GM18517 (cell line): Measurements from ENCODE around the gene ANGPTL2.

Experiments used
- ATAC-seq: cut with Tn5 transposase; IDR thresholded peaks from one replicate; pipeline ENCODE4 v1.9.1; 2021; ENCODE audit warnings: mild to moderate bottlenecking, moderate library complexity; ENCODE audit not compliant: unreplicated experiment

The ANGPTL2 gene

GRCh38 chr9:127121628-127122175, 733 bp downstream of the ANGPTL2 start:
- ATAC-seq = no peak

GRCh38 chr9:127119320-127119709, 3.1 kb downstream of the ANGPTL2 start:
- no peak for ATAC-seq

GRCh38 chr9:127118597-127119319, 3.7 kb downstream of the ANGPTL2 start:
- ATAC-seq = no peak

DNA sequence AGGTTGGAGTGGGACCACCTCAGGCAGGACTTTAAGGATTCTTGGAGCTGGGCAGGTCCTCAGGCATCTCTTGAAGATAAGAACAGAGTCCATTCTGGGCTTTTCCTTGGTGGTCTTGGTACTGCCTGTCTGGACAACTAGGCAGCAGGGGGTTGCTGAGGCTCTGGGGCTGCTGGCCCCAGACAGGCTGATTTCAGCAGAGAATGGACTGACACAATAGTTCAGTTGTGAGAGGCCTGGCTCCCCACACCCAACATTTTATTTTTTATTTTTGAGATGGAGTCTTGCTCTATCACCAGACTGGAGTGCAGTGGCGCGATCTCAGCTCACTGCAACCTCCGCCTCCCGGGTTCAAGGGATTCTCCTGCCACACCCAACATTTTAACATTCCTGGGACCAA, 4.6 kb downstream of the ANGPTL2 start:
- no peak for ATAC-seq

GRCh38 chr9:127116957-127117356, 5.5 kb downstream of the ANGPTL2 start:
- no peak for ATAC-seq

GRCh38 chr9:127116088-127116726, 6.2 kb downstream of the ANGPTL2 start:
- ATAC-seq = no peak

- no peak for ATAC-seq
Measured at GRCh38 chr9:127114606-127115005, 7.8 kb downstream of the ANGPTL2 start.

DNA sequence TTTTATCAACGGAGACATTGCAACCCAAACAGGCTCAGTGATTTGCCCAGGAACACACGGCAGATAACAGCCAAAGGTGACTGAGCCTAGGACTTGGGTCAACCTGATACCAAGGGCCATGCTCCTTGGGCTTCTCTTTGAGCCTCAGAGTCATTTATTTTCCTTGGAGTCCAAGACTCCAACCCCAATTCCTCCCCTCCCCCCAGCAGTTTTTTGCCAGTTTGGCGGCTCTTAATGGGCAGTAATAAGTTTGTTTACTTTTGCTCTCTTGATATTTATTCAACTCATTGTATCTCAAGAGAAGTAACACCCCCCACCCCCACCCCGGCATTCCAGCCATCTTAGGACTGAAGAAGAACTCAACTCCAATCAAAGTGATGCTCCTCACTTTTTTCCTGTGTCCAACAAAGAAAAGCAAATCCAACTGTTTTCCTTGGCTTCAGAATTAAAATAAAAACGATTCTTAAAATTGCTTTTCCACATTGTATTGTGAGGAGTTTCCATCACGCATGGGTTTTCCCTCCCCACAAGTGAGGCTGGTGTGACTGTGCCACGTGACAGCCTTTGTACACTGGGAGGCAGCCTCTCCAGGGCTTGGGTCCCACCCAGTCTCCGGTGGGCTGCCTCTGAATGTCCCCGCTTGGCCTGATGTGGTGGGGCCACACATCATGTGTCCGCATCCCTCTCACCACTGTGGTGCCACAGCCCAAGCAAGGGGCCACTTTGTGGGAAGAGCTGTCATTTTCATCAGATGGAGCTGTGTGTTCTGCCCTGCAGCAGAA, 9.1 kb downstream of the ANGPTL2 start:
- no peak for ATAC-seq

DNA sequence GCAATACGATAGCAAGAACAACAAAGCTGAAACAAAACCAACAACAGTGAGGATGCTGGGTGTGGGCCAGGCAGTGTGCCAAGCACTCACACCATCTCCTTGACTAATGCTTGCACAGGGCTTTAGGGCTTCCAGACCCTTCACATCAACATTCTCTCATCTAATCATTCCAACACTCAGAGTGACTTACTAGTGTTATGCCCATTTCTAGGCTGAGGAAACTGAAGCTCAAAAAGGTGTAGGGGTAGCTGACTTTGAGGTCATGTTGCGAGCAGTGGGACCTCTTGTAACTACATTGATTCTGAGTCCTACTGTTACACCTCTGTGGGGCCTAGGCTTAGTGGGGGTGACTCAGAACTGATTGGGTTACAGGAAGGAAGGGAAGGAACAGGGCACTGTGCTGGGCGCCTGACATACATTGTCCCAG, 9.7 kb downstream of the ANGPTL2 start:
- no peak for ATAC-seq

DNA sequence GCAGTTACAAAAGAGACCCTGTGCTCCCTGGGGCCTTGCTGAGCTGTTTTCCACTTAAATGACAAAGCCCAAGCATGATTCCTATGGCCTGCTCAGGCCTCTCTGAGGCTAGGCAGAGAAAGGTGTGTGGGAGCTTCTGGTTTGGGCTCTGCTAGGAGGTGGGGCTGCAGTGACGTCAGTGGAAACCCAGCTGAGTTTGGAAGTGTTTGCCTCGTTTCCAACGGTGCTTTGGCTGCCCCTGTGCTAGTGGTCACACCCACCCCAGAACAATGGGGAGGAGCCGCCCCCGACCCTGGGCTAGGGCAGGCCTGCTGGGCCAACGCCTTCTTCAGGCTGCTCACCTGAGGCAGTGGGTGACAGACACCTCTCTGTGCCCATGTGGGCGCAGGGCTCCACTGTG, 10.4 kb downstream of the ANGPTL2 start:
- no peak for ATAC-seq

DNA sequence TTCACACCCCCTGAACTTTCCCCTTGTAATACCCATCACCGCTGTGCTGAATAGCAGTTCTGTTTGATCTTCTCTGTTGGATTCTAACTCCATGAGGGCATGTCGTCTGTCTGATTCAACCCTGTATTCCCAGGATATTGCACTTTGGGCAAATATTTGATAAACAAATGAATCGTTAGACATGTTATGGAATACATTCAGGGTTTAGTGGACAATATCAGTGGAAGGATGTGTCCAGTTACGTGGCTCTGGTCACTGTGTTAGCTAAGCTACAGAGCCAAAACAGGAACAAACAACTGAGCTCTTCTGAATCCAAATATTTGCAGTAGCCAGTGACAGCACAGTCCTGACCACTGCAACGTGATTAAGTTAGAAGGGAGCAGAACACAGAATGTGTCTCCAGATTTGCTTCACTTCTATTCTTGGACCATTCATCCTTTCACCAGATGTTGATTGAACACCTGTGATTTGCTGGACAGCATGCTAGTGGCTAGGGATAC, 13.2 kb downstream of the ANGPTL2 start:
- ATAC-seq = no peak

DNA sequence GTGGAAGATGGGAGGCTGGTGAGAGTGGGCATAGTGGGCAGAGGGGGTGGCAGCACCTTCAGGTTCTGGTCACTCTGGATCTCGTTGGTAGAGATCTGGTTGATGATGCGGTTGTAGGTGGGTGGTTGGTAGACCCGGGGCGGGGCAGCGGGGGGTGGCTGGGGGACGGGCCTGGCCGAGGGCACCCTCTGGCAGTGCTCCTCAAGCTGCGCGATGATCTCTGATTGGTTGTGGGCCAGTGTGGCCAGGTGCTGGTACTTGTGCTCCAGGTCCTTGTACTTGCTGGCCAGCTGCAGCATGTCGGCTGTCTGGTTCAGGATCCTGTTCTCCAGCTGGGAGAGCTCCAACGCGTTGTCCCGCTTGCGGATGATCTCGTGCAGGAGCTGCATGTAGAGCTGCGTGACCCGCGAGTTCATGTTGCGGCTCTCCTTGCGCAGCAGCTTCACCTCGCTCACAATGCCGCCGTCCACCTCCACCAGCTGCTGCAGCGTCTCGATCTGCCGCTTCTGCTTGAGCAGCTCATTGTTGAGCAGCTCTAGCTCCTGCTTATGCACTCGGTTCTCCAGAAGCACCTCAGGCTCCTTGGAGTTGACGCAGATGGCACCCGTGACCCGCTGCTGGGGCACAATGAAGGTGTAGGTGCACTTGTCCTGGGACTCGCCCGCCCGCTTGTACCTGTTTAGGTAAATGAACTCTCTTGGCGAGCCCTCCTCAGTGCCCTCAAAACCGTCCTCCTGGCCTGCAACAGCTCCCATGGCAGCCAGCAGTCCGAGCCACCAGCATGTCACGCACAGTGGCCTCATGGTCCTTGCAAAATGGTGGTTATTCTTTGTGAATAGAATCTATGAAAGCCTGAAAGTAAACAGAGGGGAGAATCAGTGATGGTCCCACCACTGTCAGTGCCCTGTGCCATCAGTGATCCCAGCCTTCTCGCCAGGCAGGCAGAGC, 14.2 kb downstream of the ANGPTL2 start:
- ATAC-seq = no peak

- ATAC-seq = no peak
Measured at GRCh38 chr9:127107171-127107928, 15.1 kb downstream of the ANGPTL2 start.

DNA sequence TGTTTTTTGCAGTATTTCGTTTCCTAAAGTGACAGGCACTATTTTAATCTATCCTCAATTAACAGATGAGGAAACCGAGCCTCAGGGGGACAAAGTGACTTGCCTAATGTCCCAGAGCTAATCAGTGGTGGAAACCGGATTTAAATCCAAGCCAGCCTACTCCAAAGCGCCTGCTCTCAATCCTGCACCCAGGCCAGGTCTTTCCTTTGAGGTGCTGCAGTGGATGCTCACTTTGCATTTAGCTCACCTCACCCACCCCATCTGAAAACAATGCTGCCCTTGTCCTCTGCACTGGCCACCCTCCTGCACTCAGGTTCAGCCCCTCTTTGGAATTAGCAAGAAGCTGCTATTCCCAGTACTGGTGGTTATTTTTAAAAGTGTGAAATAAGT, 16.0 kb downstream of the ANGPTL2 start:
- no peak for ATAC-seq

DNA sequence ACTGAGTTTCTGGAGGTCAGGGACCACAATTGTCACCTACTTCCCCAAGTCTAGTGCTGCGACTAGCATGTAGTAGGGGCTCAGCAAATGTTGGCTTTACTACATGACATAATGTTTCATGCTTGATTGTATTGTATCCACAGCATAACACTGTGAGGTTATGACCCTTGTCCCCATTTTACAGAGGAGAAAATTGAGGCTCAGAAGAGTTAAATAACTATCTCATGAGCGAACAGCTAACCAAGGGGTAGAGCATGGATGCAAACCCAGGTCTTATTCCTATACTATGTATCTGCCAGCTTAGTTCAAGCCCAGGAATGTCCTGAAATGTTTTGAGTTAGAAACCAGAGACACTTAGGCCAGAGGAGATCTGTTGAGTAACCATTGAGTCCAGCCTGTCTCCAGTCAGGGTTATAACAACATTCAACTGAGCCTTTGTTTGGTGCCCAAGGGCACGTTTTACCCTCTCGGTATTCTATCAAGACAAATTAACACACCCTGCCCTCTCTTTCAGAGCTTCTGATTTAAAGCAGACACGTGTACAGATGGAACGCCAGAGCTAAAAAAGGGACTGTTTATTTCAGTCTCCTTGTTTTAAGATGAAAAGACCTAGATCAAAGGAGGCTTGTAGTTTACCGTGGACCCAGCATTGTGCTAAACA, 16.5 kb downstream of the ANGPTL2 start:
- no peak for ATAC-seq

DNA sequence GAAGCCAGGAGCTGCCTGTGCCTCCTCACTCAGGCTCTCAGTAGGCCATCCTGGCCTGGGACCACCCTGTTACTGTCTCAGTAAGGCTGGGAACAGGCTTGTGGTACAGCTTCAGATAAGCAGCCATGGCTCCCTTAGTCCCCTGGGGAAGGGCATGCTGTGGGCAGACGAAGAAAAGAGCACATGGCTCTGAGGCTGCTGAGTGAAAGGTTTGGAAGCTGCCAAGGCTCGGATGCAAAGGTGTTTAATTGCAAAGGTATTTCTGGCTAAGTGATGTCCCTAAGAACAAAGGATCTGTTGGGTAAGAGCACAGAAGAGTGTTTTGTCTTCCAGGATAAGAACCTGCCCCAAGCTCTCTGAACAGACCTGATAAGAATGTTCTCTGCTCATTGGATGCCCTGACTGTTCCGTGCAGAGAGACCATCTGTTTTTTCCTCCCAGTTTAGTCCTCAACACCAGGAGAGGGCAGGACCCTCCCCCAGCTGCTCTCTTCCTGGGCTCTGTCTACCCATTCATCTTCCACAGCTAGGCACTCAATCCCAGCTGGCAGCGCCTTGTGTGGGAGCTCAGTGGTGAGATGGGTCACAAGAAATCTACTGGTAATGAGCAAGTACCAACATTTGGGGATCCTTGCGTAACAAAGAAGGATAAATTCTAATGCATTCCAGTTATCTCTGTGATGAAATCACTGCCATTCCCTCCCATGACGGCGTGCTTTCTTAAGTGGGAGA, 17.7 kb downstream of the ANGPTL2 start:
- ATAC-seq = no peak

DNA sequence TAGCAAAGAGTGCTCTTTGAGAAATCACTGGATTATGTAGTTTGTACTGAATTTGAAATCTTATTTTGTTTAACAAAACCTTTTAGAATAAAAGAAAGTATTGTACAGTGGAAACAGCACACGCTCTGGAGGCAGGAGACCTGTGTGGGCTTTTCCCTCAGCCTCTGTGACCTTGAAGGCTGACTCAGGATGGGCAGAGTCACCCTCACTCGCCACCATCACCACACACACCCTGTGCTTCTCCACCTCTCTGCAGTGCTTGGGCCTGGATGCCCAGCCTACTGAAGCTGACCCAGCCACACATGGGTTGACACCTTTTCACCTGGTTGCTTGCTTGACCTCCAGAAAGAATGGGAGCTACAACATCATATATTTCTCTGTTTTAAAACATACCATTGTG, 19.6 kb downstream of the ANGPTL2 start:
- no peak for ATAC-seq

DNA sequence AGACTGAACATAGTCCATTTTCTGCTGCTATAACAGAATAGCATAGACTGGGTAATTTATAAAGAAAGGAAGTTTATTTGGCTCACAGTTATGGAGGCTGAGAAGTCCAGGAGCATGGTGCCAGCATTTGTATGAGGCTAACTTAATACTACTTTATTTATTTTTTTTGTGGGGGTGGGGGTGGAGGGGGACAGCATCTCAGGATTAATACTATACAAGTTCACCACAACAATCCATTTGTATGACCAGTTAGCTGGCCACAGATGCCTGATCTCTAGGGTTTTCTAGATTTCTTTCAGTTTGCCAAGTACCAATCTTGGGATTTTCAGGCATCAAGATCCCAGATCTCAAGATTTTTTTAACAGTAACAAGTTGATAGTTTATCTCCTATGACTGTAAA, 20.3 kb downstream of the ANGPTL2 start:
- ATAC-seq = no peak
